HG03066 (cell line): ENCODE results near the gene GRIK5.

Experiments
- ATAC-seq: cut with Tn5 transposase; IDR thresholded peaks from one replicate; pipeline ENCODE4 v1.9.1; 2021; ENCODE audit warnings: low read depth; ENCODE audit not compliant: unreplicated experiment

The GRIK5 gene

DNA sequence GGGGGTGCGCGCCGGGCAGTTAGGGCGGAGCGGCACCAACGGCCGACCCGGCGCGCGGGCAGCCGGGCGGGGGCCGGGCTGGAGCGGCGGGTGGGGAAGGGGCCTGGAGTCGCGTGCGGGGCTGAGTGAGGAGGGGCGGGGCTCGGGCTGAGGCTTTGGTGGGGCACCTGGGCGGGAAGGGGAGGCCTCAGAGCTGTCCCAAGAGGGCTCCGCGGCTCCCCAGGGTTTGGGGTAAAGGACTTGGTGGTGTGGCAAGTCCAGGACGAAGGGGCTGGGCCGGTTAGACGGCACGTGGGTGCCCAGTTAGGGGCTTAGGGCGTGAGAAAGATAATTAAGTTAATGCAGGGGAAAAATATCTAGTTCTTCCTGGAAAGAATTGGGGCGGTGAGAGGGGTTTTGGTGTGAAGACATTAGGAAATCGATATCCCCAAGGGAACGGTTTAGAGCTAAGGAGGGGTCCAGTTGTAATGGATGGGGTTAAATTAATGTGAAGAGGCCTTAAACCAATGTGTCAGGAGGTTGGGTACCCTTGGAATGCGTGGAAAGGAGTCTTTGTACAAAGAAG, 6.5 kb upstream of the GRIK5 start:
- ATAC-seq, result no peak

GRCh38 chr19:42075616-42076379, 5.8 kb upstream of the GRIK5 start, which contains the start of gene ZNF574:
TSS of gene ZNF574 (plus strand) at chr19:42076166. CDS start at chr19:42078607, 2,441 bp downstream.
- peak; percentile 91 for ATAC-seq

DNA sequence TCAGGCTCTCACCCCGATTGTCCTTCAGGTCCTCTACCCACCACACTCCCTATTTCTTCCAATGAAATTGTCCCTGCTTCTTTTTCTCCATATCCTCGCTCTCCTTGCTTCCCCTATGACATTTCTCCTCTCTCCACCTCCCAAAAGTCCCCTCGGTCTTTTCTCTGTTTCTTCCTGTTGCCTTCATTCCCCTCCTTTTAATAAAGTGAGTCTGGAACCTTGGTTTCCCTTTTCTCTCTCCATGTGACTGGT, 5.3 kb upstream of the GRIK5 start:
- ATAC-seq, result no peak

DNA sequence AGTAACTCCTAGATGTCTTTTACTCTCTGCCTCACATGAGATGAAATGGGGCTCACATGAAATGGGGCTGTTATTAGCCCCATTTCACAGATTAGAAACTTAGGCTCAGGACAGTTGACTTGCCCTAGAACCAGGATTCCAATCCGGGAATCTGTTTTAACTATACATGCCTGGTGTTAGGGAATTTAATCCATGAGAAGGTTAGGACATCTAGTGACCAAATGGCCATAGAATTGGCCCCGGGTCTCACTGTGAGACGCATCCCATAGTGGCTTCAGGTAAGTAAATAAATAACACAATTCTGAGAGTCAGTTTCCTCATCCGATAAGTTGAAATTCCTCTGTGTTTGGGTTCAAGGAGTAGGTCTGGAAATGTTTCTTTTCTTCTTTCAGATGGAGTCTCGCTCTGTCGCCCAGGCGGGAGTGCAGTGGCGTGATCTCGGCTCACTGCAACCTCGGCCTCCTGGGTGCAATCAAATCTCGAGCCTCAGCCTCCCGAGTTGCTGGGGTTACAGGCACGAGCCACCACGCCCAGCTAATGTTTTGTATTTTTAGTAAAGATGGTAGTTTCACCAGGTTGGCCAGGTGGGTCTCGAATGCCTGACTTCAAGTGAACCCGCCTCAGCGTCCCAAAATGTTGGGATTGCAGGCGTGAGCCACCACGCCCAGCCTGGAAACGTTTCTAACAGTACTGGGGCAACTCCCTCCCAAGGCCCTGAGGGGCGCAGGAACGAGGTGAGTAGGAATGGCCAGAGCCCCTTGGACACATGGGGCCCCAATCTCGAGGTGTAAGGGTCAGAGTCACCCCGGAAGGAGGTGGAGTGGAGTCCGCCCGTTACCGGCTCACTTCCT, 4.7 kb upstream of the GRIK5 start:
- no peak for ATAC-seq

GRCh38 chr19:42071247-42071646, 1.2 kb upstream of the GRIK5 start:
- no peak for ATAC-seq

- no peak for ATAC-seq
Measured at GRCh38 chr19:42068756-42069571, 1.0 kb downstream of the GRIK5 start.

DNA sequence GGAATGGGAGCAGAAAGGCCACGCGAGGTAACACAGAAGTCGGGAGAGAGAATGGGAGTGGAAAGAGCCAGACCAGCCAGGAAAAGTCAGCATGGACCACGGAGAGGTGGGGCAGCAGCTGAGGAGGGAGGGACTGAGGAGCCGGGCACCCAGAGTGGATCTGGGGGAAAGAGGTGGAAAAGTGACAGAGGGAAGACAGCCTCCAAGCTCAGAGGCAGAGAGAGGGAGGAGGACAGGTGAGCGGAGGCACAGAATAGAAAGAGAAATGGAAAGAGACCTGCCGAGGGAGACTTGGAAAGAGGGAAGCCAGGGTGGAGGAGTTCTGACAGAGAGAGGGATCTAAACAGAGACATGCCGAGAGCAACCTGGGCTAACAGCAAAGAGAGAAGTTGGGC, 1.6 kb downstream of the GRIK5 start:
- ATAC-seq, result no peak

- ATAC-seq, result no peak
Measured at GRCh38 chr19:42067315-42067888, 2.6 kb downstream of the GRIK5 start.

GRCh38 chr19:42066075-42066754, 3.8 kb downstream of the GRIK5 start:
- ATAC-seq, result no peak

DNA sequence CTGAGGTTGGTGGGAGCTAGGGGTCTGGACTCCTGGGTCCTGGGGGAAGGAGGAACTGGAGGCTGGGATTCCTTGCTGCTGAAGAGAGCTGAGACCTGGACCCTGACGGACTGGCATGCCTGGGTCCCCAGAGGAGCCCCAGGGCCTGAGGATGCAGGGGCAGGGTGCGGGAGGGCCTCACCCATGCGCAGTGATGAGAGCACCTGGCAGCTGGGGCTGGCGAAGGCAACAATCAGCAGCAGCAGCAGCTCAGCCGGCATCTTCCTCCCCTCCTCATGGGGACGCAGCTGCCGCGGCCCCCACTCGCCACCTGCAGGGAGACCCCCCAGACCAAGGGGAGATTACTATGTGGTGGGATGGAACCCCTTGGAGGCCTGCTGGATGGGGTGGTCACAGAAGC, 4.5 kb downstream of the GRIK5 start:
- ATAC-seq, result no peak

DNA sequence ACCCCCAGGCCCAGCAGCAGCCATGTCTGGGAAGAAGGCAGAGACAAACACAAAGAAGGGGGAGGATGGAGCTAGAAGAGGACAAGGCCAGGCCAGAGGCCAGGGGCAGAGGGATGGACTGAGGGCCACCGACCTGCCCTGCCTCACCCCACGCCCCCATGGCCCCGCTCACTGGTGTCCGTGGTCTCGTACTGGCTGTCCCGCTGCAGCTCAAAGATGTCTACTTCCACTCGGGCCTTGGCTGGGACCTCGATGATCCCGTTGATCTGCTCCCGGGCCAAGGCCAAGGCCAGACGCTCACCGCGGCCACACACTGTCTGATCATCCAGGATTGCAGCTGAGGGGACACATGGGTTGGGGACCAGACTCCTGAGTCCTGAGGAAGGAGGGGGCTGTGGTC, 5.0 kb downstream of the GRIK5 start:
- ATAC-seq, result no peak

- ATAC-seq, result no peak
Measured at GRCh38 chr19:42064432-42064831, 5.6 kb downstream of the GRIK5 start.

DNA sequence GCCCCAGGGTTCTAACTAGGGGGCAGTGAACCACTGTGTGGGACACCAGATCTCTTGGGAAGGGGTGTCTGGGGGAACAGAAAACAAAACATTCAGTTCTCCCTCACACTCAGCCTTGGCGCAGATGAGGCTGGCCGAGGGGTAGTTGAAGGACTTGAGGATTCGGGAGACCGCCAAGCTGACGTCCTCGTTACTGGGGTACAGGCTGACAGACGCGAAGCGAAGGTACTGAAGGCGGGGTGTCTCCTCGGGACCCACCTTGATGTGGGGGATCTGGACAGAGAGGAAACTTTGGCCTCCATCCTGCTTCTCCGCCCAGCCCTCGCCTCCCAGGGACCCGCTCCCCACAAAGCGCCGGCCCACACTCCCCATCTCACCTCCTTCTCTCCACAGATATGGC, 7.6 kb downstream of the GRIK5 start:
- no peak for ATAC-seq

DNA sequence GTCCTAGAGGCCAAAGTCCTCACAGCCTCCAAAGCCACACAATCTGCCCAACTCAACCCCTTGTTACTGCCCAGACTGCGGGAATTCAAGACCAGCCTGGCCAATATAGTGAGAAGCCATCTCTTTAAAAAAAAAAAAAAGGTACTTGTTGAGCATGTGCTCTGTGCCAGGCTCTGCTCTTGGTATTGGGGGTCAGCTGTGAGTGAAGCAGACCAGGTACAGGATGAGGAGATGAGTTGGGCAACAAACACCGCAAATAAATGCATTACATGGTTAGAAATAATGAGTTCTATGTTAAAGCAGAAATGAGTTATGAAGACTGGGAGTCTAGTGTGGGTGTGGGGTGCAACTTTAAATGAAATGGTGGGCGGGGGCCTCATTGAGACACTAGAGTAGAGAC, 9.9 kb downstream of the GRIK5 start:
- no peak for ATAC-seq

DNA sequence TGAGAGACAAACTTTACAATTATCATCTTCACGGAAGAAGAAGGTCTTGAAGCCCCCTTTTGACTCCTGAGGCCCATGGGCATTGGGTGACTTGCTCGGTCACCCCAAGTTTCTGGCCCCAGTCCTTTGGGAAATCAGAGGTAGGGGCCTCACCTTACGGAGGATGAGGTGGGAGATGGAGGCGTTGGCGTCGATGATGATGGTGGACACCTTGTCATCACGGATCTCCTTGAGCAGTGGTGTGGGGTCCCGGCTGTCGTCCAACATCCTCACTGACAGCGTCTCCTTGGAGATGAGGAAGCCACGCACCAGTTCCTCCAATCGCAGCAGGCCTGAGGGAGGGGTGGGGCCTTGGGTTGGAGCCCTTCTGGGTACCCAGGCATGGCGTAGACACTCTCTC, 10.8 kb downstream of the GRIK5 start:
- ATAC-seq, result no peak

DNA sequence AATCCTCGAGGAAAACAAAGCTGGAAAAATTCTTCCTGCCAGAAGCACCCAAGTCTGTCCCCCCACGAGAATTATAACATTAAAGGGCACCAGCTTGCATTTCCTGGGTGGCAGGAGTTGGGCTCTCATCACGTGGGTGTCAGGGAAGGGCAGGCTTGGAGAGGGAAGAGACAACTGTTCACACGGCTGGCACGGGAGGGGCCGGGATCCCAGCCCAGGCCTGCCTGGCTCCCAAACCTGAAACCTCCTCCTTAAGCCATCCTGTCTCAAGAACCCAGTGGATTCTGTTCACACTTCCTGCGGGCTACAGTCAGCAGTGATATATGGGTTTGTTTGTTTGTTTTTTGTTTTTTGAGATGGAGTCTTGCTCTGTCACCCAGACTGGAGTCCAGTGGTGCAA, 12.2 kb downstream of the GRIK5 start:
- no peak for ATAC-seq

DNA sequence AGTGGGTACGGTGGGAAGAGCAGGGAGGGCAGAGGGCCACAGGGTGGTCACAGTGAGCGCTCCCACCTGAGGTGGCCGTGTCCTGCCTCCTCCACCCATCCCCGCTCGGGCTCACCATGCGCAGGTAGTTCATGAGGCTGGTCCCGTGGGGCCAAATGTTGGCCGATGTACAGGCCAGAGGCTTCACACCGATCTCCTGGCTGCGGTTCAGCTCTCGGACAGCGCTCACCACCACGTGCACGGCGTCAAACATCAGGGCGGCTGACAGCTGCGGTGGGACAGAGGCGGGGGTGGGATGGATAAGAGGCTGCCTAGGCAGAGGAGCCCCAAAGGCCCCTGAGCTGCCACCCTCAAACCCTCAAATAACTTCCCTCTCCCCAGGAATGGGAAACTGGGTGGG, 15.8 kb downstream of the GRIK5 start:
- no peak for ATAC-seq

- no peak for ATAC-seq
Measured at GRCh38 chr19:42053037-42053935, 16.7 kb downstream of the GRIK5 start.

DNA sequence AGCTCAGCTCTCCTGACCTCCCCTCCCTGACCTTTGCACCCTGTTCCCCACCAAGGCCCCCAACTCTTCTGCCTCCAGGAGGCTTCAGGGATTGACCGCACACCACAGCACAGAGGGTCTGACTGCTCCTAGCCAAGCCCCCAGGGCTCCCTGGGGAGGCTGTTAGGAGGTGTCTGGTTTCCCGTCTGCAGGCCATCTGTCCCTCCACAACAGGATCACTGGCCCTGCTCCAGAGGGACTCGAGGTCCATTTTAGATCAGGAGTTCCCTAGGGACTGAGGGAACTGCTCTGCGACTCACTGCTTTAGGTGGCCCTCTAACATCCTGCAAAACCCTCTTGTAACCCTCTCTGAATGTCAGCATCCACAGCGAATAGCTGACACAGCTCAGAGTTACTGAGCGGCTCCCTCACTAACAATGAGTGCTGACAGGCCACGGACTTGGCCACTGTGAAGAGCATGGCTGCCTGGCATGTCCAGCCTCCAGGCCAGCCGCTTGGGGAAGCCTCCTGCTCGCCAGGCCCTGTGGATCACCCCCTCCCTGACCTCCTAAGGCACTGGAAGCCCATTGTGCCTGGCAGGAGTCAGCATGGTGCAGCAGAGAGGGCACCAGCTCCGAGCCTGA, 17.7 kb downstream of the GRIK5 start:
- ATAC-seq, result no peak
